GM04504 (cell line): Measurements from ENCODE around the gene AIF1.

Experiments used
- DNase-seq: peaks from one replicate; pipeline ENCODE4 v3.0.0-alpha.2; 2012; ENCODE audit warnings: low read depth

Gene AIF1

GRCh38 chr6:31614684-31615578 lies at the start of gene AIF1:
TSS of gene AIF1 (plus strand) at chr6:31615234. CDS start at chr6:31615330, 96 bp downstream.
- no peak for DNase-seq

GRCh38 chr6:31567531-31568370 lies 47.3 kb upstream of the AIF1 start:
- no peak for DNase-seq

GRCh38 chr6:31568537-31568961 lies 46.5 kb upstream of the AIF1 start:
- no peak for DNase-seq

GRCh38 chr6:31569861-31570536 lies 45.0 kb upstream of the AIF1 start:
- no peak for DNase-seq

- no peak for DNase-seq
Observed at GRCh38 chr6:31572041-31572911, 42.8 kb upstream of the AIF1 start, which contains the start of gene LTA. TSS of gene LTA (plus strand) at chr6:31572289. CDS start at chr6:31572743, 454 bp downstream.

- DNase-seq, result no peak
Observed at GRCh38 chr6:31573239-31574105, 41.6 kb upstream of the AIF1 start.

GRCh38 chr6:31574106-31575061 lies 40.6 kb upstream of the AIF1 start:
- DNase-seq, result no peak

- DNase-seq, result no peak
Observed at GRCh38 chr6:31575335-31575901, 39.6 kb upstream of the AIF1 start, which contains the start of gene TNF. TSS of gene TNF (plus strand) at chr6:31575565. CDS start at chr6:31575742, 177 bp downstream.

GRCh38 chr6:31575952-31576685 lies 38.9 kb upstream of the AIF1 start:
- no peak for DNase-seq

GRCh38 chr6:31576897-31577578 lies 38.0 kb upstream of the AIF1 start:
- DNase-seq, result no peak

- DNase-seq, result no peak
Observed at GRCh38 chr6:31577579-31577966, 37.5 kb upstream of the AIF1 start.

- no peak for DNase-seq
Observed at GRCh38 chr6:31578184-31579118, 36.6 kb upstream of the AIF1 start.

- DNase-seq, result no peak
Observed at GRCh38 chr6:31579119-31579505, 35.9 kb upstream of the AIF1 start.

GRCh38 chr6:31579546-31580437 lies 35.2 kb upstream of the AIF1 start:
- no peak for DNase-seq

GRCh38 chr6:31580438-31580740 lies 34.6 kb upstream of the AIF1 start:
- no peak for DNase-seq
